Testis (tissue), 2 donors: ENCODE measurements around the gene CYGB.

Source experiments
- POLR2A ChIP-seq: fragments of 450-650 bp; IDR thresholded peaks from one replicate; pipeline ENCODE4 v1.6.1; 2017; ENCODE audit warnings: antibody characterized with exemption, mild to moderate bottlenecking, moderate library complexity
- TF ChIP-seq, protein P1 (sequence below), 3 experiments: fragments of 450-650 bp in 2 of 3; fragments of 200-600 bp in 1 of 3; sonication (generic) in 1 of 3; IDR thresholded peaks; one replicate each; pipeline ENCODE4 v1.5.1; 2016 to 2019; ENCODE audit warnings: antibody characterized with exemption in 3 of 3, mild to moderate bottlenecking in 2 of 3, moderate library complexity in 1 of 3

DNA sequence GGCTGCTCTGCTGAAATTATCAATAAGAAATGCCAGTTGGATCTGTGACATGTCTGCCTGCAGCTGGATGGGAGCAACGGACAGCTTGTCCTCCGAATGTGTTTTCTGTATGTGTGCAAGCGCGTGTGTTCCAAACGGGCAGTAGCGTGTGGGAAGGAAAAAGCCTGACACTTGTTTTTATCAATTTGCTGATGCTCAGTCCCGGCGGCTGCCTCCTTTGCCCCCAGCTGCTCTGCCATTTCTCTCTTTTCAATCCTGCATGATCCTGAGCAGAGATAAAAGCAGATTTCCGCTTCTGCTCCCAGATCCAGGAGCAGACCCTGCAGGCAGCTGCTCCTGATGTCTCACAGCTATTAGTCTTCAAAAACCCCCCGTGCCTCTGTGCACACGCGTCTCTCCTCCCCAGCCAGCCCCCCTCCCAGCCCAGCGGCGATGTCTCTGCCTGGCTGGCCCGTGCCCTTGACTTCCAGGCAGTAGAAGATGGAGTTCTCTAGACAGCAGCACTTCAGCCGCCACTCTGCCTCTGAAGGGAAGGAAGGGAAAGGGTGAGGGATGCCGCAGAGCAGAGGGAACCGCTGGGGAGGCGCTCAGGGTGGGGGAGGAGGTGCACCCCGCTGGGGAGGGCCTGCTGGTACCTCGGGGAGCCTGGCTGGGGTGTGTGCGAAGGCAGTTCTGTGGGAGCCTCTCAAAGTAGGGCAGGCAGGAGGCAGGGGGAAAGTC, 6.5 kb upstream of the CYGB start:
- TF ChIP-seq, protein P1, sequence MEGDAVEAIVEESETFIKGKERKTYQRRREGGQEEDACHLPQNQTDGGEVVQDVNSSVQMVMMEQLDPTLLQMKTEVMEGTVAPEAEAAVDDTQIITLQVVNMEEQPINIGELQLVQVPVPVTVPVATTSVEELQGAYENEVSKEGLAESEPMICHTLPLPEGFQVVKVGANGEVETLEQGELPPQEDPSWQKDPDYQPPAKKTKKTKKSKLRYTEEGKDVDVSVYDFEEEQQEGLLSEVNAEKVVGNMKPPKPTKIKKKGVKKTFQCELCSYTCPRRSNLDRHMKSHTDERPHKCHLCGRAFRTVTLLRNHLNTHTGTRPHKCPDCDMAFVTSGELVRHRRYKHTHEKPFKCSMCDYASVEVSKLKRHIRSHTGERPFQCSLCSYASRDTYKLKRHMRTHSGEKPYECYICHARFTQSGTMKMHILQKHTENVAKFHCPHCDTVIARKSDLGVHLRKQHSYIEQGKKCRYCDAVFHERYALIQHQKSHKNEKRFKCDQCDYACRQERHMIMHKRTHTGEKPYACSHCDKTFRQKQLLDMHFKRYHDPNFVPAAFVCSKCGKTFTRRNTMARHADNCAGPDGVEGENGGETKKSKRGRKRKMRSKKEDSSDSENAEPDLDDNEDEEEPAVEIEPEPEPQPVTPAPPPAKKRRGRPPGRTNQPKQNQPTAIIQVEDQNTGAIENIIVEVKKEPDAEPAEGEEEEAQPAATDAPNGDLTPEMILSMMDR (IDR thresholded peaks at IDR 0.05), result no peak
- no peak for TF ChIP-seq POLR2A
